SK-N-DZ (cell line): Measurements from ENCODE around the gene NOS3.
A peak's percentile ranks its signal among the peaks of the same experiment; 100 is the strongest.
"Not testable (repeated sequence)": the region's sequence is repeated elsewhere in the genome, so short reads cannot be mapped to it uniquely, and the experiment has no call there.

ENCODE experiments used
- DNase-seq: peaks from one replicate; pipeline ENCODE4 v3.0.0-alpha.2; 2015; ENCODE audit warnings: low spot score

NOS3 gene

GRCh38 chr7:151016505-151016904 is 25.7 kb downstream of the NOS3 start:
- no peak for DNase-seq

- DNase-seq = no peak
Observed at GRCh38 chr7:151016942-151017341, 26.1 kb downstream of the NOS3 start.

- DNase-seq = no peak
Observed at GRCh38 chr7:151017370-151017952, 26.6 kb downstream of the NOS3 start.

GRCh38 chr7:151017953-151018420 is 27.2 kb downstream of the NOS3 start:
- DNase-seq = peak; percentile 81

- no peak for DNase-seq
Observed at GRCh38 chr7:151018421-151019129, 27.8 kb downstream of the NOS3 start.

GRCh38 chr7:151019130-151019447 is 28.3 kb downstream of the NOS3 start:
- no peak for DNase-seq

- peak; percentile 75 for DNase-seq
Observed at GRCh38 chr7:151020231-151020630, 29.4 kb downstream of the NOS3 start.

GRCh38 chr7:151023232-151023631 is 32.4 kb downstream of the NOS3 start:
- no peak for DNase-seq

- no peak for DNase-seq
Observed at GRCh38 chr7:151024435-151025056, 33.7 kb downstream of the NOS3 start, which contains the start of gene ATG9B. Gene ATG9B (minus strand): TSS chr7:151024494. CDS start chr7:151024423, 71 bp downstream.

- DNase-seq = no peak
Observed at GRCh38 chr7:151025924-151026671, 35.3 kb downstream of the NOS3 start.

- not testable (repeated sequence) for DNase-seq
Observed at GRCh38 chr7:151026771-151027727, 36.2 kb downstream of the NOS3 start.

GRCh38 chr7:151027728-151028130 is 36.9 kb downstream of the NOS3 start:
- DNase-seq = not testable (repeated sequence)

- peak; percentile 99 for DNase-seq
Observed at GRCh38 chr7:151028131-151028947, 37.5 kb downstream of the NOS3 start, which contains the start of gene ABCB8. Gene ABCB8 (plus strand): TSS chr7:151028450. CDS start chr7:151028516, 66 bp downstream.

GRCh38 chr7:151028948-151029501 is 38.2 kb downstream of the NOS3 start:
- DNase-seq = no peak

GRCh38 chr7:151031011-151031410 is 40.2 kb downstream of the NOS3 start:
- DNase-seq = no peak

- no peak for DNase-seq
Observed at GRCh38 chr7:151032936-151033863, 42.4 kb downstream of the NOS3 start.

GRCh38 chr7:151033864-151034249 is 43.0 kb downstream of the NOS3 start:
- no peak for DNase-seq

- DNase-seq = no peak
Observed at GRCh38 chr7:151034312-151035025, 43.7 kb downstream of the NOS3 start.
